A673 (cell line): ENCODE results near the gene EGR4. TPM values are rescaled to one million over a fixed set of nuclear protein-coding genes. Genes with fewer than 3 reads are reported as not detected.
A peak's percentile ranks its signal among the peaks of the same experiment; 100 is the strongest.

Source experiments
- BruUV-seq: library from RNA; stranded (reverse); fragments of 400-500 nt; replicated peaks from 2 replicates; lab custom pipeline; 2021; lab: Mats Ljungman, UMichigan
- CTCF ChIA-PET: fragments of 300-600 bp; sonication (Branson Sonifier 250); formaldehyde crosslinking; loops from one replicate; lab custom pipeline; 2022; ENCODE audit warnings: antibody characterized with exemption; lab: Charles Lee
- POLR2A ChIA-PET: fragments of 300-600 bp; sonication (Branson Sonifier 250); formaldehyde crosslinking; loops from one replicate; lab custom pipeline; 2022; ENCODE audit warnings: antibody characterized with exemption; ENCODE audit not compliant: low non-redundant PET; lab: Charles Lee
- DNase-seq: peaks from one replicate; pipeline ENCODE4 v3.0.0-alpha.2; 2015; ENCODE audit warnings: low spot score
- H3K27ac ChIP-seq: fragments of 200-600 bp; sonication (generic); 2 replicates; pipeline ENCODE4 v1.5.1; 2016; ENCODE audit warnings: mixed run types, low read depth, mild to moderate bottlenecking, mixed read lengths, antibody characterized with exemption, low read length; ENCODE audit not compliant: poor library complexity, severe bottlenecking
- H3K27me3 ChIP-seq: fragments of 200-600 bp; sonication (generic); replicated peaks from 2 replicates; pipeline ENCODE4 v1.6.1; 2017; ENCODE audit warnings: mixed run types, low read depth, mild to moderate bottlenecking, mixed read lengths, antibody characterized with exemption, low read length; ENCODE audit not compliant: insufficient read depth, poor library complexity
- H3K36me3 ChIP-seq: fragments of 200-600 bp; sonication (generic); 2 replicates; pipeline ENCODE4 v1.6.1; 2016; ENCODE audit warnings: mixed run types, mild to moderate bottlenecking, mixed read lengths, antibody characterized with exemption, low read length; ENCODE audit not compliant: insufficient read depth, poor library complexity, severe bottlenecking
- H3K4me1 ChIP-seq: fragments of 200-600 bp; sonication (generic); 2 replicates; pipeline ENCODE4 v1.6.1; 2017; ENCODE audit warnings: mixed run types, mild to moderate bottlenecking, mixed read lengths, antibody characterized with exemption, low read length; ENCODE audit not compliant: insufficient read depth, poor library complexity, severe bottlenecking
- H3K4me3 ChIP-seq: fragments of 200-600 bp; sonication (generic); 2 replicates; pipeline ENCODE4 v1.5.1; 2016; ENCODE audit warnings: low read depth, mixed run types, mild to moderate bottlenecking, mixed read lengths, low read length; ENCODE audit not compliant: poor library complexity, severe bottlenecking
- H3K9me3 ChIP-seq: fragments of 200-600 bp; sonication (generic); 2 replicates; pipeline ENCODE4 v1.6.1; 2016; ENCODE audit warnings: mixed run types, low read depth, mild to moderate bottlenecking, mixed read lengths, antibody characterized with exemption, low read length; ENCODE audit not compliant: poor library complexity, severe bottlenecking
- EZH2 ChIP-seq: fragments of 200-600 bp; sonication (generic); IDR thresholded peaks from 2 replicates; pipeline ENCODE4 v1.6.1; 2017; ENCODE audit warnings: borderline replicate concordance, low read depth, mild to moderate bottlenecking, mixed read lengths, antibody characterized with exemption, low read length; ENCODE audit not compliant: poor library complexity, severe bottlenecking
- intact Hi-C: fragments of 100-400 bp; cut with micrococcal nuclease; formaldehyde crosslinking; loops from one replicate; pipeline ENCODE4 v1.10.0; 2022; ENCODE audit not compliant: unreplicated experiment
- total RNA-seq: library from RNA; stranded (reverse); gene quantifications from 2 replicates; pipeline ENCODE4 v1.2.3, GENCODE V29; 2021
- TF ChIP-seq, protein P1 (sequence below): fragments of 300-800, 200-600 bp; sonication (generic); conservative IDR thresholded peaks from 2 replicates; pipeline ENCODE4 v1.5.1; 2017; ENCODE audit warnings: low read depth, mild to moderate bottlenecking, antibody characterized with exemption, low read length, moderate library complexity, mixed read lengths

The EGR4 gene
- total RNA-seq, 1 experiment from 2014 or later, result 1.9 TPM

DNA sequence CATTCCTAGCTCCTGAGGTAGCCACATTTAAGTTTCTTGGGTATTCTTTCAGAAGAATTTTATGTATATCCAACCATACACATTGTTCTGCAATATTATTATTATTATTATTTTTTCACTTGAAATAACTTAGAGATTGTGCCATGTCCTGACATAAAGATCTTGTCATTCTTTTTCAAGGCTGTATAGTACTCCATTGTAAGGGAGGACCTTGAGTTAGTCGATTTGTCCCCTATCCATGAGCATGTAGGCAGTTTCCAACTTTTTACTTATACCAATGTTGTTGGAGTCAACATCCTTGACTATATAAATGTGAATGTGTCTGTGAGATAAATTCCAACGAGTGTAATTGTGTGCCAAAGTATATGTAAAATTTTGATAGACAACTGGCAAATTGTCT lies 891 bp upstream of the EGR4 start:
- no peaks in the 10 kb centered on the region for H3K36me3 ChIP-seq
- no TSS peak for BruUV-seq
- POLR2A ChIA-PET, result no interaction called here
- H3K4me3 ChIP-seq, result no peak overlapping the region
- no peak for DNase-seq
- peaks cover 6% of the 10 kb centered on the region for H3K4me1 ChIP-seq
- no peak overlapping the region for H3K27ac ChIP-seq
- peaks cover 65% of the 10 kb centered on the region for H3K27me3 ChIP-seq
- TF ChIP-seq, protein P1, sequence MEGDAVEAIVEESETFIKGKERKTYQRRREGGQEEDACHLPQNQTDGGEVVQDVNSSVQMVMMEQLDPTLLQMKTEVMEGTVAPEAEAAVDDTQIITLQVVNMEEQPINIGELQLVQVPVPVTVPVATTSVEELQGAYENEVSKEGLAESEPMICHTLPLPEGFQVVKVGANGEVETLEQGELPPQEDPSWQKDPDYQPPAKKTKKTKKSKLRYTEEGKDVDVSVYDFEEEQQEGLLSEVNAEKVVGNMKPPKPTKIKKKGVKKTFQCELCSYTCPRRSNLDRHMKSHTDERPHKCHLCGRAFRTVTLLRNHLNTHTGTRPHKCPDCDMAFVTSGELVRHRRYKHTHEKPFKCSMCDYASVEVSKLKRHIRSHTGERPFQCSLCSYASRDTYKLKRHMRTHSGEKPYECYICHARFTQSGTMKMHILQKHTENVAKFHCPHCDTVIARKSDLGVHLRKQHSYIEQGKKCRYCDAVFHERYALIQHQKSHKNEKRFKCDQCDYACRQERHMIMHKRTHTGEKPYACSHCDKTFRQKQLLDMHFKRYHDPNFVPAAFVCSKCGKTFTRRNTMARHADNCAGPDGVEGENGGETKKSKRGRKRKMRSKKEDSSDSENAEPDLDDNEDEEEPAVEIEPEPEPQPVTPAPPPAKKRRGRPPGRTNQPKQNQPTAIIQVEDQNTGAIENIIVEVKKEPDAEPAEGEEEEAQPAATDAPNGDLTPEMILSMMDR, result no peak
- no peaks in the 10 kb centered on the region for H3K9me3 ChIP-seq
- CTCF ChIA-PET, result no interaction called here
- intact Hi-C loops, result no loop called here

DNA sequence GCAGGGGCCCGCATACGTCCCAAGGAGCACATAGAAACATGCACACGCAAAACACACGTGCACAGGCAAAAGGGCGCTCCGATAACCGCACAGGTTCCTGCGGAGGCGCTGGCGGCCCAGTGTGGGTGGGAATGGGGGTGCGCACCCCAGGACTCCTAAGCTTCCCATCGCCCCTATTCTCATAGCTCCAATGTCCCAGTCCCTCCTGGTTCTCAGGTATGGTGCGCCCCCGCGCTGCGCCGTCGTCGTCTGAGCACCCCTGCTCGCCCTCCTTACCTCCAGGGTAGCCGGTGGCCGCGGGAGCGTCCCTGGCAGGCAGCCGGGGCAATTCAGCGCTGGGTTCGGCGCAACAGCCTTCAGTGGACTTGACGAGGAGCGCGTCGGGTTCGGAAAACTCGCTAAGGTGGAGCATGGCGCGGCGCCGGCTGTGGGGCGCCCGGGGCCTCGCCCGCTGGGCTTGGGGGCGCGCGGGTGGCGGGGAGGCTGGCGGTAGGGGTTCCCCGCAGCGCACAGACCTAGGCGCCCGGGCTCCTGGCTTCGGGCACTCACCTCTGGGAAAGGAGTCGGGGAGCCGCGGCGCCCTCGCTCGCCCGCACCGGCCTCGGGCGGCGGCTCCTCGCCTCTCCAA lies 328 bp downstream of the EGR4 start:
- no TSS peak for BruUV-seq
- ChIA-PET POLR2A (no interaction called here), CTCF (interaction anchor here (1.0 kb wide), 1 partner anchor 81 kb away, joined by 4 read pairs; no protein-coding TSS in a partner anchor)

DNA sequence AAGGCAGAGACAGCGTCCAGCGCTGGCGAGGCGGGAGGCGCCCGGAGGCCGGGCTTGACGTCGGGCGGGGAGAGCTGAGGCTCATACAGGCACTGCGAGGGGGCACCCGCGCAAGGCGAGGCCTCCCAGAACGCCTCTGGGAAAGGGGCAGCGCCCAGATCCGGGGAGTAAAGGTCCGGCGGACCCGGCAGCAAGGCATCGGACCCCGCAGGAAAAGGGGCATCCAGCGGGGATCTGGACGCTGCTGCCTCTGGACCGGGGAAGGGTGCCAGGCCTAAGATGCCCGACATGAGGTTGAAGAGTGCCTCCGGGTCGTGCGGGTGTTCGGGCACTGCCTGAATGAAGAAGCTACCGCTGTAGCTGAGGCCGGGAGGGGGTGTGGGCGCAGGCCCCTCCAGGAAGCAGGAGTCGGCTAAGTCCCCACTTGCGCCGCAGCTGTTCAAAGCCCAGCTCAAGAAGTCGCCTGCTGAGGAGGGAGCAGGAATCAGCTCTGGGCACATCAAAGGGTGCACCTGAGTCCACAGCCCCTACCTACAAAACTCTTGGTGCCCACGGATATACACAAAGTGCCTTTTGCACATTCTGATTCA lies 937 bp downstream of the EGR4 start:
- Histone ChIP-seq H3K27ac (no peak overlapping the region), H3K36me3 (no peaks in the 10 kb centered on the region), H3K4me3 (peak overlapping the region; percentile 52), H3K9me3 (no peaks in the 10 kb centered on the region), H3K4me1 (peaks cover 6% of the 10 kb centered on the region), H3K27me3 (peaks cover 68% of the 10 kb centered on the region)
- POLR2A ChIA-PET, result interaction anchor here (0.6 kb wide), 1 partner anchor 1542 kb away, joined by 3 read pairs; no protein-coding TSS in a partner anchor
- no TSS peak for BruUV-seq
- intact Hi-C loops, result no loop called here
- DNase-seq, result no peak
- CTCF ChIA-PET, result interaction anchor here (1.1 kb wide), 1 partner anchor 68 kb away, joined by 4 read pairs; no protein-coding TSS in a partner anchor
- peak; percentile 16 for TF ChIP-seq EZH2
- TF ChIP-seq, protein P1, result no peak

More for the DNA sequence above, 328 bp downstream of the EGR4 start:
- DNase-seq, result peak; percentile 14
- Histone ChIP-seq H3K27ac (no peak overlapping the region), H3K9me3 (no peaks in the 10 kb centered on the region), H3K36me3 (no peaks in the 10 kb centered on the region), H3K27me3 (peaks cover 68% of the 10 kb centered on the region), H3K4me1 (peaks cover 6% of the 10 kb centered on the region), H3K4me3 (peak overlapping the region; percentile 52)
- no peak for TF ChIP-seq EZH2
- TF ChIP-seq, protein P1, result no peak
- intact Hi-C loops, result no loop called here
